GM18951 (cell line): ENCODE data around the gene REXO2.

ENCODE experiments used
- POLR2A ChIP-seq: IDR thresholded peaks from 4 replicates; pipeline ENCODE4 v1.6.1; 2011; ENCODE audit warnings: mild to moderate bottlenecking; ENCODE audit not compliant: insufficient read length, insufficient read depth; ENCODE audit errors: extremely low read depth
- in situ Hi-C: fragments of 300-500 bp; cut with MboI; formaldehyde crosslinking; loops from one replicate; pipeline ENCODE4 v1.12.0; 2022; ENCODE audit warnings: low sequenced_read_pairs, mixed read lengths, inconsistent platforms; ENCODE audit not compliant: unreplicated experiment

Gene REXO2

GRCh38 chr11:114413958-114414357, 25.3 kb upstream of the REXO2 start:
- in situ Hi-C loops: no loop called here
- no peak for TF ChIP-seq POLR2A

GRCh38 chr11:114416441-114416961, 22.8 kb upstream of the REXO2 start:
- no peak for TF ChIP-seq POLR2A
- in situ Hi-C loops: no loop called here

GRCh38 chr11:114426280-114426679, 13.0 kb upstream of the REXO2 start:
- in situ Hi-C loops: no loop called here
- TF ChIP-seq POLR2A: no peak

DNA sequence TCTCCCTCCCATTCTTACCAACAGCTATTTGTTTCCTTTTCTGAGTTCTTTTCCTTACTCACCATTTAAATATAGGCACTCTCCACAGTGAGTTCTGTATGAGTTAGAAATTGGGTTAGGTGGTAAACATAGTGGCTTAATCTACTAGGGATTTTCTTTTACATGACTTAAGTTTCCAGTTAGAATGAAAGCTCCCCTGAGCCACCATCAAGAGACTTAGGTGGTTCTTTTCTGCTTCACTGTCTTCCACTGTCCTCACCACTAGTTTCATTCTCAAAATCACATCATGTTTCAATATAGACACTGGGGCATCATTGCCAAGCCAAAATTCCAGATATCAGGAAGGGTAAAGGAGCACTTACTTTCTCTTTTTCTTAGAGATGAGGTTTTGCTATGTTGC, 9.0 kb upstream of the REXO2 start:
- no peak for TF ChIP-seq POLR2A
- in situ Hi-C loops: no loop called here

- no peak for TF ChIP-seq POLR2A
These were observed 6.4 kb upstream of the REXO2 start for GRCh38 chr11:114432893-114433292.

GRCh38 chr11:114433376-114433775, 5.9 kb upstream of the REXO2 start:
- in situ Hi-C loops: no loop called here
- no peak for TF ChIP-seq POLR2A

More at GRCh38 chr11:114432893-114433292, 6.4 kb upstream of the REXO2 start:
- in situ Hi-C loops: no loop called here

DNA sequence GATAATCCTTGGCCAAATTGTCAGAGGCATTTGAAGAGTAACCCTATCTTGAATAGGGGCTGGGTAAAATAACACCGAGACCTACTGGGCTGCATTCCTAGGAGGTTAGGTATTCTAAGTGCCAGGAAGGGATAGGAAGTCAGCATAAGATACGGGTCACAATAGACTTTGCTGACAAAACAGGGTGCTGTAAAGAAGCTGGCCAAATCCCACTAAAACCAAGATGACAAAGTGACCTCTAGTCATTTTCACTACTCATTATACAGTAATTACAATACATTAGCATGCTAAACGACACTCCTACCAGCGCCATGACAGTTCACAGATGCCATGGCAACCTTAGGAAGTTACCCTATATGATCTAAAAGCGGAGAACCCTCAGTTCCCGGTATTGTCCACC, 964 bp upstream of the REXO2 start:
- in situ Hi-C loops: no loop called here
- no peak for TF ChIP-seq POLR2A

- no peak for TF ChIP-seq POLR2A
- in situ Hi-C loops: no loop called here
These were observed 1.0 kb downstream of the REXO2 start for GRCh38 chr11:114440121-114440860.

GRCh38 chr11:114440971-114441763, 1.9 kb downstream of the REXO2 start:
- in situ Hi-C loops: no loop called here
- TF ChIP-seq POLR2A: no peak

GRCh38 chr11:114441921-114442320, 2.7 kb downstream of the REXO2 start:
- TF ChIP-seq POLR2A: no peak
- in situ Hi-C loops: no loop called here

DNA sequence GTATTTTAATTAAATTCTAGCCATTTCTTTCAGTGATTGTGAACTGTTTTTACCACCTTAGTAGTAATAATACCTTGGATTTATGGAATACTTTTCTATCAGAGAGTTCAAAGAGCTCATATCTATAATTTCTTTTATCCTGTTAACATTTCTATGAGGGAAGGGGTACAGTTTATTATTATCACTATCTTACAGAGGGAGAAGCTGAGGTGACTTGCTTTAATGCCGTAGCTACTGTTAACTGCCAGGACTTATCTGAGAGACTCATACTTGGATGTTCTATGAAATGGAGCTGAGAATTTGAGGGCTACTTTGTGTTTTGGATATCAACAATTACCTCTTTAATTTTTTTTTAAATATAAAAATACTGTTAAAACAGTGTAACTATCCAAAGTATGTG, 3.3 kb downstream of the REXO2 start:
- no peak for TF ChIP-seq POLR2A
- in situ Hi-C loops: no loop called here

DNA sequence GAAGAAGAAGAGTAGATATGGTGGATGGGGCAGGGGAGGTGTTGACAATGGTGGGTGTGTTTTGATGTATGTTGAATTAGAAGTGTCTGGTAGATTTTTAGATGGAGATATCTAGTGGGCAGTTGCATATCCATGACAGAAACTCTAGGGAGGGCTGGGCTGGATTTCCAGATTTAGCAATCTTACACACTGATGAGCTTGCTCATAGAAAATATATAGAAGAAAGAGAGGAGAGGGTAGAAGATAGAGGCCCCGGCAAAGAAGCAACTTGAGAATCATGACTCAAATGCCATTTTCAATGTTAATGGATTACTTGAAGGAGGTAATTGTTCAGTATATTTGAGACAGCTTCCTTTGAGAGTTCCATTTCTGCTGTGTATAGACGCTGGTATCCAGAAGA, 8.2 kb downstream of the REXO2 start:
- in situ Hi-C loops: no loop called here
- TF ChIP-seq POLR2A: no peak

DNA sequence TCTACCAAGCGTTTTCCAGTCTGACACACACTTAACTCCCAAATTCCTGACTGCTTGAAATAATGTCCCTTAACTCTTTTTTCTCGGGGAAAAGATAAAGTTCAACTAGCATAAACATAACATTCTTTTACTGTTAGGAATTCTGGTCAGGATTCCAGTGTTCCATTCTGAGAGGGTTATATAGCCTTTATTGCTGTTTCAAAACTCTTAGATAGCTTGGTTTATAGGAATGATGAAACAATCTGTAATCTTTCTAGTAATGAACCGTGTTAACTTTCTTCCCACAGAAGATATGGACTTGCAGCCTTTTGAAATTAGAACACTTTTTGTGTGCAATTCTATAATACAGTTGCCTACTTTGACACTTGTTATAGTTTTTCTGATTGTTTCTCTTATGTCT, 8.6 kb downstream of the REXO2 start:
- in situ Hi-C loops: no loop called here
- no peak for TF ChIP-seq POLR2A
